Loucy (cell line): ENCODE data around the gene CDH20.

Source experiments
- EZH2phosphoT487 ChIP-seq: fragments of 200-600 bp; IDR thresholded peaks from 2 replicates; pipeline ENCODE4 v1.6.1; 2018; ENCODE audit warnings: antibody characterized with exemption, mild to moderate bottlenecking, moderate library complexity, borderline replicate concordance
- TF ChIP-seq, protein P1 (sequence below): fragments of 200-600 bp; sonication (generic); conservative IDR thresholded peaks from 2 replicates; pipeline ENCODE4 v1.5.1; 2014; ENCODE audit warnings: mild to moderate bottlenecking, antibody characterized with exemption, low read length

DNA sequence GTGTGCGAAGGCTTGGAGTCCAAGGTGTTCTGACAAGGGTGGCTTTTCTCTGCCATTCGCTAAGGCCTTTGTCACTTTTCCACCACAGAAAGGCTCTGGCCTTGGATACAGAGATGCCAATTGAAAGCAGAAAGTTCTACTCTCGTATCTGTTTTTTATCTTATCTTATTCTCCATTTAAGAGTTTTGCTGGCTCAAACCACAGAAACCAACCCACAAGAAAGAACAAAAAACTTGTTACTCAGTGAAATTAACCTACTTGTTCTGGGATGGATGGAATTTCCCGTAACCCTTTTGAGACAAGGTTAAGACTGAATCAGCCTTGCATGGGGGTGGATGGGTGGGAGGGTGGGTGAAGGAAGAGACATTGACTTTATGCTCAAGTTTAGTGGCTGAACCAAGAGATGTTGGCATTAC lies 221.7 kb downstream of the CDH20 start:
- TF ChIP-seq EZH2phosphoT487 = no peak
- TF ChIP-seq, protein P1, sequence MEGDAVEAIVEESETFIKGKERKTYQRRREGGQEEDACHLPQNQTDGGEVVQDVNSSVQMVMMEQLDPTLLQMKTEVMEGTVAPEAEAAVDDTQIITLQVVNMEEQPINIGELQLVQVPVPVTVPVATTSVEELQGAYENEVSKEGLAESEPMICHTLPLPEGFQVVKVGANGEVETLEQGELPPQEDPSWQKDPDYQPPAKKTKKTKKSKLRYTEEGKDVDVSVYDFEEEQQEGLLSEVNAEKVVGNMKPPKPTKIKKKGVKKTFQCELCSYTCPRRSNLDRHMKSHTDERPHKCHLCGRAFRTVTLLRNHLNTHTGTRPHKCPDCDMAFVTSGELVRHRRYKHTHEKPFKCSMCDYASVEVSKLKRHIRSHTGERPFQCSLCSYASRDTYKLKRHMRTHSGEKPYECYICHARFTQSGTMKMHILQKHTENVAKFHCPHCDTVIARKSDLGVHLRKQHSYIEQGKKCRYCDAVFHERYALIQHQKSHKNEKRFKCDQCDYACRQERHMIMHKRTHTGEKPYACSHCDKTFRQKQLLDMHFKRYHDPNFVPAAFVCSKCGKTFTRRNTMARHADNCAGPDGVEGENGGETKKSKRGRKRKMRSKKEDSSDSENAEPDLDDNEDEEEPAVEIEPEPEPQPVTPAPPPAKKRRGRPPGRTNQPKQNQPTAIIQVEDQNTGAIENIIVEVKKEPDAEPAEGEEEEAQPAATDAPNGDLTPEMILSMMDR = no peak
